Fibroblast of the aortic adventitia (primary cell): ENCODE data around the gene PPP6R2. TPM values are rescaled to one million over a fixed set of nuclear protein-coding genes. Genes with fewer than 3 reads are reported as not detected.
"Not testable (repeated sequence)": the region's sequence is repeated elsewhere in the genome, so short reads cannot be mapped to it uniquely, and the experiment has no call there.

Experiments used
- DNase-seq: peaks from one replicate; pipeline ENCODE4 v3.0.0-alpha.2; 2010; ENCODE audit warnings: low read depth
- H3K4me3 ChIP-seq: 2 replicates; pipeline ENCODE4 v1.5.1; 2011; ENCODE audit warnings: low read depth, mild to moderate bottlenecking, control low read depth, low read length, moderate library complexity
- total RNA-seq: library from RNA; depleted of rRNA; stranded (reverse); fragments of >200 nt; gene quantifications from 2 replicates; pipeline ENCODE4 v1.2.3, GENCODE V29; 2012; ENCODE audit warnings: low replicate concordance
- TF ChIP-seq, protein P1 (sequence below): IDR thresholded peaks from 2 replicates; pipeline ENCODE4 v1.5.1; 2011; ENCODE audit warnings: mild to moderate bottlenecking, low read length, control low read depth, inconsistent platforms; ENCODE audit not compliant: insufficient read depth

PPP6R2 gene
- total RNA-seq, 1 donor = 38.5 TPM

DNA sequence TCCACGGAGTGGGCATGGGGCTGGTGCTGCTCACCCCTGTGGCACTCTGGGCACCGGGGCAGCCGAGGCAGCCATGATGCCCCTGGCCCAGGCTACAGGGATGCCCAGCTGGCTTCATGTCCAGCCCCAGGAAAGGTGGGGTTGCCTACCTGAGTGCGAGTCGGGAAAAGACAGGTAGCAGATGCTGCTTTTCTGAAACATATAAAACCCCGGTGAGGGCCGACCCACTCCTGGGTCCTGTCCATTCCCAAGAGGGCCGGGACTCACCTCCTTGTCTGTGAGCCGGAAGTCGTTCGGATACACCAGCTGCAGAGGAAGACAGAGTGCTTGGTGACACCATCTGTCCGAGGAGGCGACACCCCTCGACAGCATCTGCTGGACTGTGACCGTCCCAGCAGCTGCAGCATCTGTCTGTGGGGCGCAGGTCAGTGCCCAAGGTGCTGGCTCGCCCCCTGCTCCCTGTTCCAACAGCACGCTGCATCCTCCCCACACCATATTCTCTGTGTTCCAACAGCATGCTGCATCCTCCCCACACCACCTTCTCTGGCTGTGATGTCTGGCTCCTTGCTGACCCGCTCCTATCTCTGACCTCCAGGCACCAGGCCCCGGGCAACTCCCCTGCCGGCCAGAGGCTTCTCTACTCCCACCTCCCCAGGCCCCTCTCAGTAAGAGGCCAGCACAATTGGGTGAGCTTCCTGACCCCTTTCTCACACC is 24.3 kb upstream of the PPP6R2 start:
- no peak for DNase-seq
- TF ChIP-seq, protein P1, sequence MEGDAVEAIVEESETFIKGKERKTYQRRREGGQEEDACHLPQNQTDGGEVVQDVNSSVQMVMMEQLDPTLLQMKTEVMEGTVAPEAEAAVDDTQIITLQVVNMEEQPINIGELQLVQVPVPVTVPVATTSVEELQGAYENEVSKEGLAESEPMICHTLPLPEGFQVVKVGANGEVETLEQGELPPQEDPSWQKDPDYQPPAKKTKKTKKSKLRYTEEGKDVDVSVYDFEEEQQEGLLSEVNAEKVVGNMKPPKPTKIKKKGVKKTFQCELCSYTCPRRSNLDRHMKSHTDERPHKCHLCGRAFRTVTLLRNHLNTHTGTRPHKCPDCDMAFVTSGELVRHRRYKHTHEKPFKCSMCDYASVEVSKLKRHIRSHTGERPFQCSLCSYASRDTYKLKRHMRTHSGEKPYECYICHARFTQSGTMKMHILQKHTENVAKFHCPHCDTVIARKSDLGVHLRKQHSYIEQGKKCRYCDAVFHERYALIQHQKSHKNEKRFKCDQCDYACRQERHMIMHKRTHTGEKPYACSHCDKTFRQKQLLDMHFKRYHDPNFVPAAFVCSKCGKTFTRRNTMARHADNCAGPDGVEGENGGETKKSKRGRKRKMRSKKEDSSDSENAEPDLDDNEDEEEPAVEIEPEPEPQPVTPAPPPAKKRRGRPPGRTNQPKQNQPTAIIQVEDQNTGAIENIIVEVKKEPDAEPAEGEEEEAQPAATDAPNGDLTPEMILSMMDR = no peak
- no peak overlapping the region for H3K4me3 ChIP-seq

DNA sequence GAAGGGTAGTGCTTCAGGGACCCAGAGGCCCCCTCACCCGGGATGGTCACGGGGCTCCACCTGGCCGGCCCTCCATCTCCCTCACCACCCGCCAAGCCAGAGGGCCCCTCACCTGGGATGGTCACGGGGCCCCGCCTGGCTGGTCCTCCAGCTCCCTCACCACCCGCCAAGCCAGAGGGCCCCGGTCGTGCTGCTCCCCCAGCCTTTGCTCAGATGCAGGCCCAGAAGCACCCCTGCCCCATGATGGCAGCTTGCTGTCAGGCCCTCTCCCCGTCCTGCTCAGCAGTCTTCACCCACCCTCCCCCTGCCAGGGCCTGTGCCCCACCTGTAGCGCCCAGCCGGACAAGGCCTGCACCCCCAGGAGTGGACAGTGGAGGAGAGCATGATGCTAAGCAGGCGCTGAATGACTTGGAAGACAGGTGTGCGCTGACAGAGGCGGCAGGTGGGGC is 23.6 kb upstream of the PPP6R2 start:
- no peak for DNase-seq
- TF ChIP-seq, protein P1 = no peak
- H3K4me3 ChIP-seq = no peak overlapping the region

GRCh38 chr22:50320116-50320515 is 23.0 kb upstream of the PPP6R2 start:
- H3K4me3 ChIP-seq = no peak overlapping the region
- DNase-seq = no peak
- TF ChIP-seq, protein P1 = no peak

GRCh38 chr22:50320671-50321325 is 22.3 kb upstream of the PPP6R2 start:
- TF ChIP-seq, protein P1 = no peak
- H3K4me3 ChIP-seq = no peak overlapping the region
- no peak for DNase-seq

DNA sequence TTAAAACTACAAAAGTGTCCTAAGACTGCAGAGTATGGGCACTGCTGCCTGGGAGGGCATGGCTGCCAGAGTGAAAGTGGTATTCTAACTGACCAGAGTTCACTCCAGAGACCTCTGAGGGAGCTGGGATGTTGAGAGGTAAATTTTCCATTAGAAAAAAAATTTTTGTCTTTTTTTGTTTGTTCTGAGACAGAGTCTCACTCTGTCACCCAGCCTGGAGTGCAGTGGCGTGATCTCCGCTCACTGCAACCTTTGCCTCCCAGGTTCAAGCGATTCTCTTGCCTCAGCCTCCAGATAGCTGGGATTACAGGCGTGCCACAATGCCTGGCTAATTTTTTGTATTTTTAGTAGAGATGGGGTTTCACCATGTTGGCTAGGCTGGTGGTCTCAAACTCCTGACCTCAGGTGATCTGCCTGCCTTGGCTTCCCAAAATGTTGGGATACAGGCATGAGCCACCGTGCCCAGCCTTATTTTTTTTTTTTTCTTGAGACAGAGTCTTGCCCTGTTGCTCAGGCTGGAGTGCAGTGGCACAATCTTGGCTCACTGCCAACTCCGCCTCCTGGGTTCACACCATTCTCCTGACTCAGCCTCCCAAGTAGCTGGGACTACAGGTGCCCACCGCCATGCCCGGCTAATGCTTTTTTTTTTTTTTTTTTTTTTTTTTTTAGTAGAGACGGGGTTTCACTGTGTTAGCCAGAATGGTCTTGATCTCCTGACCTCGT is 20.6 kb upstream of the PPP6R2 start:
- not testable (repeated sequence) for H3K4me3 ChIP-seq, DNase-seq

GRCh38 chr22:50323900-50324299 is 19.2 kb upstream of the PPP6R2 start:
- H3K4me3 ChIP-seq = no peak overlapping the region
- TF ChIP-seq, protein P1 = no peak
- DNase-seq = no peak
